SK-N-MC (cell line): ENCODE measurements around the gene CAMTA1.
A peak's percentile ranks its signal among the peaks of the same experiment; 100 is the strongest.

Experiments
- DNase-seq: peaks from one replicate; pipeline ENCODE4 v3.0.0-alpha.2; 2011; ENCODE audit warnings: low read depth, low spot score
- H3K27ac ChIP-seq: fragments of 200-600 bp; sonication (generic); 2 replicates; pipeline ENCODE4 v1.5.1; 2016; ENCODE audit warnings: mixed run types
- H3K36me3 ChIP-seq: fragments of 200-600 bp; sonication (generic); 2 replicates; pipeline ENCODE4 v1.6.1; 2017; ENCODE audit warnings: antibody characterized with exemption, low read length, mixed read lengths; ENCODE audit not compliant: insufficient read depth
- H3K4me3 ChIP-seq: fragments of 200-600 bp; sonication (generic); 2 replicates; pipeline ENCODE4 v1.5.1; 2016
- H3K9ac ChIP-seq: fragments of 200-600 bp; sonication (generic); 2 replicates; pipeline ENCODE4 v1.8.0; 2017; ENCODE audit warnings: mixed run types, mixed read lengths; ENCODE audit not compliant: insufficient read length
- H3K9me3 ChIP-seq: fragments of 200-600 bp; sonication (generic); 2 replicates; pipeline ENCODE4 v1.6.1; 2017; ENCODE audit warnings: low read depth, mild to moderate bottlenecking, antibody characterized with exemption, low read length, moderate library complexity, mixed read lengths
- EZH2 ChIP-seq: fragments of 200-600 bp; sonication (generic); IDR thresholded peaks from one replicate; pipeline ENCODE4 v1.6.1; 2017; ENCODE audit warnings: antibody characterized with exemption
- FOXP2 ChIP-seq: optimal IDR thresholded peaks from 2 replicates; pipeline ENCODE3; 2011; ENCODE audit warnings: mild to moderate bottlenecking, moderate library complexity; ENCODE audit not compliant: insufficient read depth; ENCODE audit errors: extremely low read length, control extremely low read depth
- POLR2AphosphoS5 ChIP-seq: IDR thresholded peaks from 2 replicates; pipeline ENCODE4 v1.6.1; 2012; ENCODE audit warnings: mild to moderate bottlenecking, low read depth, low read length, borderline replicate concordance

The CAMTA1 gene

DNA sequence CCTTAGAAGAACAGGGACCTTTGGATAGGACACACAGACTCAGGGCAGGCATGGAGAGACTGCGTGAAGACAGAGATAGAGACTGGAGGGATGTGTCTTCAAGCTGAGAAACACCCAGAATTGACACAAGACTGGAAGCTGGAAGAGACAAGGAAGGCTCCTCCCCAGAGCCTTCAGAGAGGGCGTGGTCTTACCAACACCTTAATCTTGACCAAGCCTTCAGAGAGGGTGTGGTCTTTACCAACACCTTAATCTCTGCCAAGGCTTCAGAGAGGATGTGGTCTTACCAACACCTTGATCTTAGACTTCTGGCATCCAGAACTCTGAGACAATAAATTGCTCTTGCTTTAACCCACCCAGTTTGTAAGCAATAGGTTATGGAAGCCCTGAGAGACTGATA, 504.4 kb downstream of the CAMTA1 start:
- no peak for DNase-seq
- H3K9me3 ChIP-seq = no peaks in the 10 kb centered on the region
- H3K27ac ChIP-seq = no peak overlapping the region
- no peaks in the 10 kb centered on the region for H3K36me3 ChIP-seq
- no peak overlapping the region for H3K9ac ChIP-seq
- no peak for TF ChIP-seq FOXP2
- TF ChIP-seq EZH2 = no peak
- TF ChIP-seq POLR2AphosphoS5 = no peak
- H3K4me3 ChIP-seq = no peak overlapping the region

DNA sequence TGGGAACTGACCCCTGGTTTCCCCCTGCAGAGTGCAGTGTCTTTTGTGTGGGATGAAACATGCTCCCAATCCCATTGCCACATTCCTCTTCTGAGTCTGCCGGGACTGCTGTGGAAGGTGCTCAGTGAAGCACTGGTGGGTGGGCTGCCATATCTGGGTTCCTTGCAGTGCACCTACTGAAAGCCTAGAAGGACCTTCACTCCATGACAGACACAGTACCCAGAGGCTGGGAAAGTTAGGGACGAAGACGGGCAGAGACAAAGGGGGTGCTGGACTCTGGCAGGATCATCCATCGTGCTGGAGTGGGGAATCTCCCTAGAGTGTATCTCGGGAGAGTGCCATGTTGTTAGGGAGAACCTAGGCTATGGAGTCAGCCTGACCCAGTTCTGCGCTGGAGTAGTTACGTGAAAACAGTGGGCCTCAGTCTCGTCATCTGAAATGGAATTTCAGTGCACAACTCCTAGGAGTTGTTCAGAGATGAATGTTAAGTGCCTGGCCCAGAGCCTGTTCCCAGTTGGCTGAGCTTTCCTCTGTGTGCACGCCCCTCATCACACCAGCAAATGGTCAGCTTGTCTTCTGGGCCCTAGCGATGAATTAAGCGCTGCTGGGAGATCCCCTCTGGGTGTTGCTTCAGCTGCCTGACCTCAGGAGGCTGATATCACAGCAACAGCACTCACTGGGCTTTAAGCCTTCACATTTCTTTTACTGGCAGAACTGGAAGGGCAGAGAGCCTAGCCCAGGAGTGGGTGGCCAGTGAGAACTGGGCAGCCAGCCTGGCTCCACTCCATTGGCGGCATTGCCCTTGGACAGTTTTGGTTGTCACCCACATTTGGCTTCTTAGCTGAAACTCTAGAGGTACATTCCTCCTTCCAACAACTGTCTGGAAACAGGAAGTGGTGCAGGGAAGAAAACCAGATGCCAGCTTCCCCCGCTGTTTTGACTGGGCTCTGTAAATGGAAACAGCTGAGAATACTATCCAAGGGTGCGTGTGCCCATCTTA, 506.0 kb downstream of the CAMTA1 start:
- Histone ChIP-seq H3K4me3 (peak overlapping the region; percentile 66), H3K27ac (peak overlapping the region; percentile 95), H3K9ac (no peak overlapping the region), H3K9me3 (no peaks in the 10 kb centered on the region), H3K36me3 (no peaks in the 10 kb centered on the region)
- TF ChIP-seq POLR2AphosphoS5 (peak; percentile 28; the same call in 1 of the 2 replicates), FOXP2 (no peak), EZH2 (no peak)
- peak; percentile 60 for DNase-seq

DNA sequence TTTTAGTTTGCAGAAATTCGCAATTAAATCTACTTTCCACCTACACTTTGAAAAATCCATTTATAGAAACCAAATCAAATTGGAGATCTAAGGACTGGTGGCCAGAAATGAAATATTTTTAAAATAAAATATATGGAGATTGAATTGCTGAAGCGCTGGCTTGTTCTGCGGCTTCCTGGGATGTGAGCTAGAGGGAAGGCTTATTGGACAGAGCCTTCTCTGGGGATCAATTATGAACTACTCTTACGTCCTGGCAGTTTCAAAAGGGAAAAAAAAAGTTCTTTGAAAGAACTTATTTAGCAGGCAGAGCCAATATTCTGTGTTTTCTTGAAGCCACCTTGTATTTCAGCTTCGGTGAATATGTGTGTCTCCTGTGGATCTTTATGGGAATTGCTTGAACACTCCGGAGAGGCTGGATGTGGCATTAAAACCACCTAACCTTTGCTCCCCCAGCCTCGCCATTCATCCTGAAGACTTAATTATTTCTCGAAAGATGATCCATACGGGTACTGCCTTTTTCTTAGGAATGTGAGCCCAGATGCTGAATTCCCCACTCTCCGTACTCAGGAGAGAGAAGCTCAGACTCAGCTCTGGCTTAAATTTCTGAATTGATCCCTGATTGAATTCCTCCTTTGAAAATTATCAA, 506.9 kb downstream of the CAMTA1 start:
- TF ChIP-seq FOXP2 (no peak), POLR2AphosphoS5 (no peak; the same call in 1 of the 2 replicates), EZH2 (no peak)
- H3K4me3 ChIP-seq = peak overlapping the region; percentile 66
- no peak for DNase-seq
- peak overlapping the region; percentile 35 for H3K9ac ChIP-seq
- H3K36me3 ChIP-seq = no peaks in the 10 kb centered on the region
- H3K9me3 ChIP-seq = no peaks in the 10 kb centered on the region
- peak overlapping the region; percentile 95 for H3K27ac ChIP-seq

DNA sequence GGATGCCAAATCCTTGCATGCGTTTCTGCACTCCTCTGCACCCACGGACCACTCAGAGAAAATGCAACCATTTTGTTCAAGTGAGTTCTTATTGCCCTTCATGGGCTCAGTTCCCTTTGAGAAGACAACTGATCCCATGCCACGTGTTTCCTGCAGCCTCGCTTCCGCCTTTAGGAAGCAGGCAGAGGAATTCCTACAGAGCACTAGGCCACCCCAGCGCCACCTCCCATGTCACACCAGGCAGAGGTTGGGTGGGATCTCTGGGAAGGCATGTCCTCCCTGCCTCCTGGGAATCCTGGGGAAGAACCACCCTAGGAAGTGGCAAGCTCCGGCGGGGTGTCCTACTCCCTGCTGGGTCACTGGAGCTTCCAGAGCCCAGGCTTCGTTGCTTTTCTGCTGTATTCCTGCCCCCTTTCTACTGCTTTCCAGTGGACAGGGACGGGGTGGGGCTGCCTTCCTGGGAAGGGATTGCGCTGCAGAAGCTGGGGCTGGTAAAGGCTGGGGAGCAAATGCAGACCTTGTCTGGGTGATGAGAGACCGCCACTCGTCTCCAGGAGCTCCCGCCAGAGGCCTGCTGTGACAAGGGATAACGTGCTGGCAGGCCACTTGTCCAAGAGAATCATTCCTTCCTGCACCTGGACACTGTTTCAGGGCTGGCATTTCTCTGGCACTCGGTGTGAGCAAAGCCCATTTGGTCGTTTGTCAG, 507.6 kb downstream of the CAMTA1 start:
- H3K4me3 ChIP-seq = peak overlapping the region; percentile 66
- DNase-seq = no peak
- TF ChIP-seq POLR2AphosphoS5 (no peak), EZH2 (no peak), FOXP2 (no peak)
- no peaks in the 10 kb centered on the region for H3K9me3 ChIP-seq
- H3K27ac ChIP-seq = peak overlapping the region; percentile 95
- H3K9ac ChIP-seq = peak overlapping the region; percentile 35
- H3K36me3 ChIP-seq = no peaks in the 10 kb centered on the region

DNA sequence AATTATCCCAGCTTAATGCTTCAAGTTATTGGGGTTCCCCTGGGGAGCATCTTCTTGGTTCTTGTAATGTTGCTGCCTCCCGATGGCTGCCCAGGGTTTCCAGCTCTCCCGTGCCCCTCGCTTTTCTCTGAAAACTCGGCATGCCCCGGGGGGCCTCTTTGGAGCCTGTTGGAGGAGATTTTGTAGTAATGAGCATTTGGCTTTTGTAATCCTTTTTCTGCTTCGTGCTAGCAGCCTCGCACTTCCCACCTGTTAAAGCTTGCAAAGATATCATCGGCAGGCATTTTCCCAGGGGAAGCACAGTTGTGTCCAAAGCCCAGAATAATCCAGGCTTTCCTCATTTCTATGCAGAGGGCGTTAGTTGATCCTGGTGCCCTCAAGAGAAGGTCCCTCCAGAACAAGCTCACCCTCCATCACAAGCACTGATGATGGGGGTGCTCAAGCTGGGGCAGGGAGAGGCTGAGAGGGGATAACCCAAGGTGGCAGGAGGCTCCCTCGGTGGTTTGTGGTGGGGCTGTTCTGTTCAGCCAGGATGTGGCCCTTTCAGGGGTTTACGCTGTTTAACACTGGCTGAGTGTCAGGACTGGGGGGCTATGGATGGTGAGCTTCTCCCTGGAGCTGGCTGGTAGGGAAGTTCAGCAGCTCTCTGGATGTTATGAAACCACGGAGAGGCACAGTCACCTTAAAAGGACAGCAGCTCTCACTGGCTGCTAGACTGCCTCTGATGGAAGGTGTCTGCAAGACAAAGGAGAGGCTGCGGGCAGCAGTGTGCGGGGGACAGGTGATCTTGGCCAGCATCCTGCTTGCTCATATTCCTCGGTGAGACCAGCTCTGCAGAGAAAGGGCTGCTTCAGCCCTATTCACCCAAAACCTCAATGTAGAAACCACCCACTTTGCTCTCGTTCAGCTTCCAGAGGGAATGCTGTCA, 508.7 kb downstream of the CAMTA1 start:
- H3K9ac ChIP-seq = no peak overlapping the region
- no peak for TF ChIP-seq EZH2
- TF ChIP-seq FOXP2 = no peak
- TF ChIP-seq POLR2AphosphoS5 = no peak
- no peaks in the 10 kb centered on the region for H3K9me3 ChIP-seq
- no peak for DNase-seq
- no peaks in the 10 kb centered on the region for H3K36me3 ChIP-seq
- H3K27ac ChIP-seq = peak overlapping the region; percentile 95; the same call in 1 of the 2 replicates
- H3K4me3 ChIP-seq = 0 out of 2 replicates have a peak overlapping the region, but pooled peaks have one; percentile 27

DNA sequence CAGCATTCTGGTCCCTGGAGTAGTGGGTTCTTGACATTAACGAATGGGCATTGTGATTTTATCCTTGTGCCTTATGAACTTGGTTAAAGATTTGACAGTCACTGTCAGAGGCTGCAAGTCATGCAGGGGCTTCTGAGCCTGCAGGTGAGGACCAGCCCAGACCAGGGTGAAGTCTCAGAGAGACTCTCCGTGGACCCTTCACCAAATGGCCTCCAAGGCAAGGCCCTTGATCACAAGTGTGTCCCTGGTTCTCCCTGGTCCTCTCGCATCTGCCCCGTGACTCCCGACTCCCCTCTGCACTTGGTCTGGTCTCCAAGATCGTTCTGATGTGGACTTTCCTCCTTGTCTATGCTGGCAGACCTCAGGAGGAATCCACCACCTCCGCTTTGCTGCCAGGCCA, 509.4 kb downstream of the CAMTA1 start:
- no peak overlapping the region for H3K4me3 ChIP-seq
- no peak for DNase-seq
- no peaks in the 10 kb centered on the region for H3K36me3 ChIP-seq
- TF ChIP-seq POLR2AphosphoS5 = no peak
- no peak for TF ChIP-seq FOXP2
- TF ChIP-seq EZH2 = no peak
- H3K27ac ChIP-seq = no peak overlapping the region
- no peak overlapping the region for H3K9ac ChIP-seq
- no peaks in the 10 kb centered on the region for H3K9me3 ChIP-seq

DNA sequence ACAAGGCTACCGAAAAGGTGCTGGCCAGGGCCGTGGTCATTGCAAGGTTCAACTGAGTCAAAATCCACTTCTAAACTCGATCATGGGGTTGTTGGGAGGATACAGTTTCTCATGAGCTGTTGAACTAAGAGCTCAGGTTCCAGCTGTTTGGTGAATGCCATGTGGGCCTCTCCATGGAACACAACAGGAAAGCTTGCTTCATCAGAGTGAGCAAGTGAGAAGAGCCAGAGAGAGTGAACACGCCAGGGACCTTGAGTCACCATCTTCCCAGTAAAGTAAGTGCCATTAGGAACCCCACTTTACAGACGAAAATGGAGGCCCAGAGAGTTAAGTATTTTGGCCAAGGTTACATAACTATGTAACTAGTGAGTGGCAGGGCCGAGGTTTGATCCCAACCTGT, 510.7 kb downstream of the CAMTA1 start:
- Histone ChIP-seq H3K9ac (no peak overlapping the region), H3K4me3 (no peak overlapping the region), H3K36me3 (no peaks in the 10 kb centered on the region), H3K27ac (no peak overlapping the region), H3K9me3 (no peaks in the 10 kb centered on the region)
- DNase-seq = no peak
- no peak for TF ChIP-seq POLR2AphosphoS5
- no peak for TF ChIP-seq EZH2
- TF ChIP-seq FOXP2 = no peak
